Activated B cell treated with CpG ODN at 0.5 μM for 24 hours (primary cell): ENCODE data around the gene LRP5. TPM values are rescaled to one million over a fixed set of nuclear protein-coding genes. Genes with fewer than 3 reads are reported as not detected.
A peak's percentile ranks its signal among the peaks of the same experiment; 100 is the strongest.

Experiments
- ATAC-seq: fragments of 200-7000 bp; cut with Tn5 transposase; one replicate; pipeline ENCODE4 v1.10.0; 2021; ENCODE audit warnings: low read depth, mild to moderate bottlenecking, moderate library complexity
- CTCF ChIA-PET: fragments of 350-600 bp; sonication (Branson Sonifier 250); formaldehyde crosslinking; loops from one replicate; lab custom pipeline; 2021; ENCODE audit warnings: antibody characterized with exemption; lab: Charles Lee
- POLR2A ChIA-PET: fragments of 350-600 bp; sonication (Branson Sonifier 250); formaldehyde crosslinking; loops from one replicate; lab custom pipeline; 2021; ENCODE audit warnings: antibody characterized with exemption; lab: Charles Lee
- DNase-seq: peaks from one replicate; pipeline ENCODE4 v3.0.0; 2022
- H3K27ac Mint-ChIP-seq: one replicate; pipeline ENCODE4 v1.8.0; 2020; ENCODE audit warnings: mixed read lengths
- H3K27me3 Mint-ChIP-seq: one replicate; pipeline ENCODE4 v1.8.0; 2021; ENCODE audit warnings: mixed read lengths
- H3K36me3 Mint-ChIP-seq: one replicate; pipeline ENCODE4 v1.8.0; 2021; ENCODE audit warnings: low read depth, mixed read lengths
- H3K4me1 Mint-ChIP-seq: one replicate; pipeline ENCODE4 v1.8.0; 2021; ENCODE audit warnings: mixed read lengths
- H3K4me3 Mint-ChIP-seq: one replicate; pipeline ENCODE4 v1.8.0; 2020; ENCODE audit warnings: mild to moderate bottlenecking, mixed read lengths
- H3K9me3 Mint-ChIP-seq: one replicate; pipeline ENCODE4 v1.8.0; 2020; ENCODE audit warnings: mixed read lengths
- CTCF ChIP-seq: fragments of 200-600 bp; IDR thresholded peaks from one replicate; pipeline ENCODE4 v1.8.0; 2022; ENCODE audit warnings: antibody characterized with exemption, mild to moderate bottlenecking
- intact Hi-C: fragments of 100-400 bp; cut with micrococcal nuclease; formaldehyde crosslinking; loops from one replicate; pipeline ENCODE4 v1.15.1; 2024
- total RNA-seq: library from RNA; stranded (reverse); gene quantifications from 2 replicates; pipeline ENCODE4 v1.2.3, GENCODE V29; 2022

LRP5 gene
- 7.7 and 8.7 TPM in 2 replicates for total RNA-seq

- intact Hi-C loops, result loop anchor here (5.0 kb wide), 2 partner anchors 70 to 135 kb away; no protein-coding TSS in a partner anchor
- Mint-ChIP-seq H3K27me3 (peaks cover 23% of the 10 kb centered on the region), H3K9me3 (no peaks in the 10 kb centered on the region), H3K4me3 (peak within 1 kb of the TSS; percentile 83), H3K36me3 (no peaks in the 10 kb centered on the region), H3K4me1 (peaks cover 13% of the 10 kb centered on the region), H3K27ac (no peak within 1 kb of the TSS)
- TF ChIP-seq CTCF, result no peak
- peak; percentile 28 for DNase-seq
- ChIA-PET CTCF (no interaction called here), POLR2A (no interaction called here)
- peak; percentile 64 for ATAC-seq
Observed at GRCh38 chr11:68312117-68312779, at the start of gene LRP5. LRP5 (plus strand) TSS chr11:68312591; CDS start chr11:68312715, 124 bp downstream.

GRCh38 chr11:68263444-68264035 is 48.9 kb upstream of the LRP5 start:
- no peak for TF ChIP-seq CTCF
- ATAC-seq (no peak), DNase-seq (no peak)
- ChIA-PET CTCF (no interaction called here), POLR2A (interaction anchor here (6.6 kb wide), 1 partner anchor 9 kb away, joined by 75 read pairs; the partner anchor contains the start of gene C11orf24)
- Mint-ChIP-seq H3K9me3 (no peaks in the 10 kb centered on the region), H3K4me3 (no peak overlapping the region), H3K4me1 (peaks cover 50% of the 10 kb centered on the region), H3K36me3 (peaks cover 77% of the 10 kb centered on the region), H3K27me3 (no peaks in the 10 kb centered on the region), H3K27ac (no peak overlapping the region)
- intact Hi-C loops, result no loop called here

GRCh38 chr11:68264244-68264643 is 48.1 kb upstream of the LRP5 start:
- no peak for TF ChIP-seq CTCF
- intact Hi-C loops, result no loop called here
- POLR2A ChIA-PET, result no interaction called here
- CTCF ChIA-PET, result no interaction called here
- Mint-ChIP-seq H3K9me3 (no peaks in the 10 kb centered on the region), H3K4me1 (peaks cover 55% of the 10 kb centered on the region), H3K36me3 (peaks cover 84% of the 10 kb centered on the region), H3K4me3 (no peak overlapping the region), H3K27ac (no peak overlapping the region), H3K27me3 (no peaks in the 10 kb centered on the region)
- DNase-seq, result no peak
- no peak for ATAC-seq

GRCh38 chr11:68264741-68265540 is 47.5 kb upstream of the LRP5 start:
- Mint-ChIP-seq H3K4me3 (peak overlapping the region; percentile 11), H3K4me1 (peaks cover 62% of the 10 kb centered on the region)

More at GRCh38 chr11:68264741-68265540, 47.5 kb upstream of the LRP5 start:
- intact Hi-C loops, result no loop called here
- no peak for DNase-seq
- no peak for TF ChIP-seq CTCF
- POLR2A ChIA-PET, result interaction anchor here (1.0 to 3.0 kb wide), 3 partner anchors 9 to 32 kb away, joined by 5 to 20 read pairs (median 5); no protein-coding TSS in a partner anchor
- Mint-ChIP-seq H3K27me3 (no peaks in the 10 kb centered on the region), H3K27ac (peak overlapping the region; percentile 98), H3K9me3 (no peaks in the 10 kb centered on the region), H3K36me3 (peaks cover 90% of the 10 kb centered on the region)
- no peak for ATAC-seq
- CTCF ChIA-PET, result interaction anchor here (3.4 to 3.7 kb wide), 2 partner anchors 7 to 32 kb away, joined by 28 to 53 read pairs; no protein-coding TSS in a partner anchor
